HEK293 (cell line): ENCODE results near the gene PRKCZ.

Experiments used
- CTCF ChIP-seq: fragments of 450-650 bp; formaldehyde crosslinking; IDR thresholded peaks from 2 replicates; pipeline ENCODE4 v1.5.1; 2016; ENCODE audit warnings: missing biosample characterization, missing genetic modification characterization
- HOXA7 ChIP-seq: sonication (generic); formaldehyde crosslinking; IDR thresholded peaks from 2 replicates; pipeline ENCODE4 v1.8.1; 2022; ENCODE audit warnings: missing genetic modification reagents, borderline replicate concordance
- WT1 ChIP-seq: fragments of 450-650 bp; formaldehyde crosslinking; IDR thresholded peaks from 2 replicates; pipeline ENCODE4 v1.5.1; 2016; ENCODE audit warnings: missing biosample characterization, missing genetic modification characterization
- ZFP37 ChIP-seq: fragments of 450-650 bp; formaldehyde crosslinking; IDR thresholded peaks from 2 replicates; pipeline ENCODE4 v1.5.1; 2016; ENCODE audit warnings: missing biosample characterization, missing genetic modification characterization
- ZNF24 ChIP-seq: fragments of 450-650 bp; formaldehyde crosslinking; IDR thresholded peaks from 2 replicates; pipeline ENCODE4 v1.5.1; 2016; ENCODE audit warnings: missing biosample characterization, missing genetic modification characterization
- ZSCAN18 ChIP-seq: fragments of 450-650 bp; formaldehyde crosslinking; IDR thresholded peaks from 2 replicates; pipeline ENCODE4 v1.5.1; 2016; ENCODE audit warnings: missing biosample characterization, missing genetic modification characterization

GRCh38 chr1:2231532-2232254, 181.5 kb downstream of the PRKCZ start:
- TF ChIP-seq HOXA7: no peak
- peak; percentile 48 for TF ChIP-seq WT1 (tag by site-specific recombination)
- no peak for TF ChIP-seq ZFP37
- TF ChIP-seq CTCF (tag by site-specific recombination): no peak
- TF ChIP-seq ZNF24 (tag by site-specific recombination): no peak
- TF ChIP-seq ZSCAN18 (tag by site-specific recombination): no peak
